CD4-positive, alpha-beta T cell treated with Interleukin-15 for 4 hours (primary cell): ENCODE data around the gene SPZ1.
"Not testable (repeated sequence)": the region's sequence is repeated elsewhere in the genome, so short reads cannot be mapped to it uniquely, and the experiment has no call there.

Experiments used
- DNase-seq: peaks from one replicate; pipeline ENCODE4 v3.0.0-alpha.2; 2020; ENCODE audit warnings: low spot score

Gene SPZ1

GRCh38 chr5:80339116-80339515 is 19.3 kb downstream of the SPZ1 start:
- DNase-seq, result no peak

GRCh38 chr5:80341016-80341775 is 21.4 kb downstream of the SPZ1 start:
- DNase-seq, result no peak

- DNase-seq, result no peak
Measured at GRCh38 chr5:80343067-80343466, 23.3 kb downstream of the SPZ1 start.

- peak; percentile 21 for DNase-seq
Measured at GRCh38 chr5:80346055-80346454, 26.3 kb downstream of the SPZ1 start.

- no peak for DNase-seq
Measured at GRCh38 chr5:80348171-80348570, 28.4 kb downstream of the SPZ1 start.

GRCh38 chr5:80351019-80351418 is 31.2 kb downstream of the SPZ1 start:
- DNase-seq, result not testable (repeated sequence)

GRCh38 chr5:80355686-80356085 is 35.9 kb downstream of the SPZ1 start:
- DNase-seq, result no peak

GRCh38 chr5:80357671-80358070 is 37.9 kb downstream of the SPZ1 start:
- DNase-seq, result no peak

GRCh38 chr5:80360914-80361444 is 41.2 kb downstream of the SPZ1 start:
- DNase-seq, result no peak

GRCh38 chr5:80364892-80365291 is 45.1 kb downstream of the SPZ1 start:
- DNase-seq, result no peak

- no peak for DNase-seq
Measured at GRCh38 chr5:80368661-80369480, 49.1 kb downstream of the SPZ1 start.

GRCh38 chr5:80369521-80369920 is 49.7 kb downstream of the SPZ1 start:
- no peak for DNase-seq

- no peak for DNase-seq
Measured at GRCh38 chr5:80370390-80370789, 50.6 kb downstream of the SPZ1 start.
